Measurements from ENCODE around the gene VGLL4. TPM values are rescaled to one million over a fixed set of nuclear protein-coding genes. Genes with fewer than 3 reads are reported as not detected.

The VGLL4 gene
- total RNA-seq, 1 experiment from 2014 or later: 41.2 TPM

DNA sequence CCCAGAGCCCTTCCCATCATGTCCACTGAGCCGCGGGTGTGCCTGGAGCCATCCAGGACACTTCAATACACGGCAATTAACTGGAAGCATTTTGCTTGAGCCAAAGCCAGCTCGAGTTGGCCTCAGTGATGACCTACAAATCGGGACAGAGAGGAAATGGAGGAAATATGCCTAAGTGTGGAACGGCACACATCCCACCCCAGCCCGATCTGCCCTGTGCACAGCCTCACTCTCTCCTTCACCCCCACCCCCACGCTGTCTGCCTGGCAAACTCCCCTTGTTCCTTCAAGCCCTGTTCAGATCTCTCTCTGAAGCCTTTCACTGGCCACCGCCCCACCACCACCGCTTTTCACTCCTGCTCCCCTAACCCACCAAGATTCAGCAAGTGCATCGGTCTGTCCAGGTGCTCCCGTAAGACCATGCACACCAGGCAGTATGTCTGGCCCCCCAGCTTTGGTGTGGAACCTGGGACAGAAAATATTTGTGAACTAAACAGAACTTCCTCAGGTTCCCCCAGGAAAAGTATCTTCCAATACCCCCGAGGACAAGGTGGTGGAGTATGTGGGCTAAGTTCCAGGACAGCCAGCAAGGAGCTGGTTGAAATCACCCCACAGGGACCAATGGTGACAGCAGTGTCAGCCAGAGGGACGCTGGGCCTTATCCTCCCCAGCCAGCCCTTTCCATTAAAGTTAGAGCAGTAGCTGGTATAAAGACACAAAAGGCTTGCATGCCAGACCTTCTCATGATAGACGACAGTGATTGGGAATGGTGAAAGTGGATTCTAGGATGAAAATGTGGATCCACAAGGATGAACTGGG is 83.7 kb downstream of the VGLL4 start:
- DNase-seq (ENCODE audit: low spot score): no peak
- H3K27ac ChIP-seq (ENCODE audit: low read depth, low read length, poor library complexity, severe bottlenecking): no peak overlapping the region
- H3K4me3 ChIP-seq (ENCODE audit: low read depth, low read length, poor library complexity, severe bottlenecking): no peak overlapping the region
- H3K27me3 ChIP-seq (replicated peaks; ENCODE audit: insufficient read depth, low read depth, low read length, poor library complexity): no peaks in the 10 kb centered on the region
- H3K9me3 ChIP-seq (ENCODE audit: low read depth, low read length, poor library complexity, severe bottlenecking): no peaks in the 10 kb centered on the region
- ChIA-PET CTCF (no interaction called here), POLR2A (ENCODE audit: low non-redundant PET) (no interaction called here)
- no TSS peak for BruUV-seq (replicated peaks)
- peaks cover 16% of the 10 kb centered on the region for H3K36me3 ChIP-seq (ENCODE audit: insufficient read depth, low read length, poor library complexity, severe bottlenecking)
- H3K4me1 ChIP-seq (ENCODE audit: insufficient read depth, low read length, poor library complexity, severe bottlenecking): no peaks in the 10 kb centered on the region
- TF ChIP-seq EZH2 (IDR thresholded peaks at IDR 0.05; ENCODE audit: borderline replicate concordance, low read depth, low read length, poor library complexity, severe bottlenecking) (no peak), CTCF (conservative IDR thresholded peaks at IDR 0.05; ENCODE audit: low read depth, low read length) (no peak)
- intact Hi-C loops (cut with micrococcal nuclease; ENCODE audit: unreplicated experiment): no loop called here

- intact Hi-C loops (cut with micrococcal nuclease; ENCODE audit: unreplicated experiment): no loop called here
- TF ChIP-seq EZH2 (IDR thresholded peaks at IDR 0.05; ENCODE audit: borderline replicate concordance, low read depth, low read length, poor library complexity, severe bottlenecking): no peak
- Histone ChIP-seq H3K4me3 (ENCODE audit: low read depth, low read length, poor library complexity, severe bottlenecking) (no peak overlapping the region), H3K27ac (ENCODE audit: low read depth, low read length, poor library complexity, severe bottlenecking) (no peak overlapping the region), H3K27me3 (replicated peaks; ENCODE audit: insufficient read depth, low read depth, low read length, poor library complexity) (no peaks in the 10 kb centered on the region), H3K4me1 (ENCODE audit: insufficient read depth, low read length, poor library complexity, severe bottlenecking) (no peaks in the 10 kb centered on the region), H3K36me3 (ENCODE audit: insufficient read depth, low read length, poor library complexity, severe bottlenecking) (peaks cover 16% of the 10 kb centered on the region), H3K9me3 (ENCODE audit: low read depth, low read length, poor library complexity, severe bottlenecking) (no peaks in the 10 kb centered on the region)
- no TSS peak for BruUV-seq (replicated peaks)
- ChIA-PET POLR2A (ENCODE audit: low non-redundant PET) (no interaction called here), CTCF (no interaction called here)
- DNase-seq (ENCODE audit: low spot score): no peak
Observed at GRCh38 chr3:11558918-11559815, 84.5 kb downstream of the VGLL4 start.

DNA sequence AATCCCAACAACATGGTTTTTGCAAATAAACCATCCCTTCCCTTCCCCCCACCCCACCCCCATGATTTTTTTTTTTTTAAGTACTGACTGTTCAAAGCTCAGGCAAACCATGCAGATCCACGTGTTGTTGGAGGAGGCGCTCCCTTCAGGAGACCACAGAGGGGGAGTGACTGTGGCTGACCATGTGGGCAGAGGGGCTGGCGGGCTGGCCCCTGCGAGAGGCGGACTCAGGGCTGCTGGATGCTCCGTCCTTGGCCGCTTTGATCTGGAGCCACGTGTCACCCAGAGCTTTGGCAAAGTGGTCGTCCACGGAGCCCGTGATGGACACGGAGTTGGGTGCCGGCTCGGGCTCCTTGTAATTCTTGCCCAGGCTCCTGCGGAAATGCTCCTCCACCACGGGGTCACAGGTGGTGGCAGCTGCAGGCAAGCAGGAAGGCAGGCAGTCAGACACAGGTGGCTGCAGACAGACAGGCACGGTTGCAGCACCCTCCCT is 85.3 kb downstream of the VGLL4 start:
- intact Hi-C loops (cut with micrococcal nuclease; ENCODE audit: unreplicated experiment): no loop called here
- Histone ChIP-seq H3K4me1 (ENCODE audit: insufficient read depth, low read length, poor library complexity, severe bottlenecking) (no peaks in the 10 kb centered on the region), H3K27ac (ENCODE audit: low read depth, low read length, poor library complexity, severe bottlenecking) (no peak overlapping the region), H3K9me3 (ENCODE audit: low read depth, low read length, poor library complexity, severe bottlenecking) (no peaks in the 10 kb centered on the region), H3K4me3 (ENCODE audit: low read depth, low read length, poor library complexity, severe bottlenecking) (no peak overlapping the region), H3K27me3 (replicated peaks; ENCODE audit: insufficient read depth, low read depth, low read length, poor library complexity) (no peaks in the 10 kb centered on the region), H3K36me3 (ENCODE audit: insufficient read depth, low read length, poor library complexity, severe bottlenecking) (peaks cover 16% of the 10 kb centered on the region)
- no peak for DNase-seq (ENCODE audit: low spot score)
- no peak for TF ChIP-seq CTCF (conservative IDR thresholded peaks at IDR 0.05; ENCODE audit: low read depth, low read length)
- TF ChIP-seq EZH2 (IDR thresholded peaks at IDR 0.05; ENCODE audit: borderline replicate concordance, low read depth, low read length, poor library complexity, severe bottlenecking): no peak
- no TSS peak for BruUV-seq (replicated peaks)
- ChIA-PET POLR2A (ENCODE audit: low non-redundant PET) (no interaction called here), CTCF (no interaction called here)
